ENCODE measurements around the gene CYB5RL. TPM values are rescaled to one million over a fixed set of nuclear protein-coding genes. Genes with fewer than 3 reads are reported as not detected.
A peak's percentile ranks its signal among the peaks of the same experiment; 100 is the strongest.

CYB5RL gene, protein sequence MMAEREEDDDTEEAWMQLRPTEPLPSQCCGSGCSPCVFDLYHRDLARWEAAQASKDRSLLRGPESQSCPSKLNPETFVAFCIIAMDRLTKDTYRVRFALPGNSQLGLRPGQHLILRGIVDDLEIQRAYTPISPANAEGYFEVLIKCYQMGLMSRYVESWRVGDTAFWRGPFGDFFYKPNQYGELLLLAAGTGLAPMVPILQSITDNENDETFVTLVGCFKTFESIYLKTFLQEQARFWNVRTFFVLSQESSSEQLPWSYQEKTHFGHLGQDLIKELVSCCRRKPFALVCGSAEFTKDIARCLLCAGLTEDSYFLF
- polyA plus RNA-seq (2012; ENCODE audit: insufficient read length, low read depth): 5.8 TPM

DNA sequence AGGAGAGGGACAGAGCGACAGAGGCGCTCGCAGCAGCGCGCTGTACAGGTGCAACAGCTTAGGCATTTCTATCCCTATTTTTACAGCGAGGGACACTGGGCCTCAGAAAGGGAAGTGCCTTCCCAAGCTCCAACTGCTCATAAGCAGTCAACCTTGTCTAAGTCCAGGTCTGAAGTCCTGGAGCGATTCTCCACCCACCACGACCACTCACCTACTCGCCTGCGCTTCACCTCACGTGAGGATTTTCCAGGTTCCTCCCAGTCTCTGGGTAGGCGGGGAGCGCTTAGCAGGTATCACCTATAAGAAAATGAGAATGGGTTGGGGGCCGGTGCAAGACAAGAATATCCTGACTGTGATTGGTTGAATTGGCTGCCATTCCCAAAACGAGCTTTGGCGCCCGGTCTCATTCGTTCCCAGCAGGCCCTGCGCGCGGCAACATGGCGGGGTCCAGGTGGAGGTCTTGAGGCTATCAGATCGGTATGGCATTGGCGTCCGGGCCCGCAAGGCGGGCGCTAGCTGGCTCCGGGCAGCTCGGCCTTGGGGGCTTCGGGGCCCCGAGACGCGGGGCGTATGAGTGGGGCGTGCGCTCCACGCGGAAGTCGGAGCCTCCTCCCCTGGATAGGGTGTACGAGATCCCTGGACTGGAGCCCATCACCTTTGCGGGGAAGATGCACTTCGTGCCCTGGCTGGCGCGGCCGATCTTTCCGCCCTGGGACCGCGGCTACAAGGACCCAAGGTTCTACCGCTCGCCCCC is at the start of gene CYB5RL, which contains the start of gene MRPL37:
Gene CYB5RL, minus strand, starts transcription at position 266 of the 754 bp plus-strand sequence. CDS start 4,414 bp downstream, outside the sequence.
Gene MRPL37, plus strand, starts transcription at position 403 of the 754 bp plus-strand sequence. Its CDS starts 77 bp downstream, at position 480.
- no peak for TF ChIP-seq SIN3A (IDR thresholded peaks at IDR 0.05; ENCODE audit: borderline replicate concordance, insufficient read depth, low read length)
- no peak for TF ChIP-seq FOXP2 (optimal IDR thresholded peaks at IDR 0.05; ENCODE audit: borderline replicate concordance, extremely low read depth, extremely low read length, insufficient read depth)
- TF ChIP-seq POLR2AphosphoS5 (IDR thresholded peaks at IDR 0.05; ENCODE audit: low read depth, low read length): peak; percentile 92
- TF ChIP-seq, protein P1, sequence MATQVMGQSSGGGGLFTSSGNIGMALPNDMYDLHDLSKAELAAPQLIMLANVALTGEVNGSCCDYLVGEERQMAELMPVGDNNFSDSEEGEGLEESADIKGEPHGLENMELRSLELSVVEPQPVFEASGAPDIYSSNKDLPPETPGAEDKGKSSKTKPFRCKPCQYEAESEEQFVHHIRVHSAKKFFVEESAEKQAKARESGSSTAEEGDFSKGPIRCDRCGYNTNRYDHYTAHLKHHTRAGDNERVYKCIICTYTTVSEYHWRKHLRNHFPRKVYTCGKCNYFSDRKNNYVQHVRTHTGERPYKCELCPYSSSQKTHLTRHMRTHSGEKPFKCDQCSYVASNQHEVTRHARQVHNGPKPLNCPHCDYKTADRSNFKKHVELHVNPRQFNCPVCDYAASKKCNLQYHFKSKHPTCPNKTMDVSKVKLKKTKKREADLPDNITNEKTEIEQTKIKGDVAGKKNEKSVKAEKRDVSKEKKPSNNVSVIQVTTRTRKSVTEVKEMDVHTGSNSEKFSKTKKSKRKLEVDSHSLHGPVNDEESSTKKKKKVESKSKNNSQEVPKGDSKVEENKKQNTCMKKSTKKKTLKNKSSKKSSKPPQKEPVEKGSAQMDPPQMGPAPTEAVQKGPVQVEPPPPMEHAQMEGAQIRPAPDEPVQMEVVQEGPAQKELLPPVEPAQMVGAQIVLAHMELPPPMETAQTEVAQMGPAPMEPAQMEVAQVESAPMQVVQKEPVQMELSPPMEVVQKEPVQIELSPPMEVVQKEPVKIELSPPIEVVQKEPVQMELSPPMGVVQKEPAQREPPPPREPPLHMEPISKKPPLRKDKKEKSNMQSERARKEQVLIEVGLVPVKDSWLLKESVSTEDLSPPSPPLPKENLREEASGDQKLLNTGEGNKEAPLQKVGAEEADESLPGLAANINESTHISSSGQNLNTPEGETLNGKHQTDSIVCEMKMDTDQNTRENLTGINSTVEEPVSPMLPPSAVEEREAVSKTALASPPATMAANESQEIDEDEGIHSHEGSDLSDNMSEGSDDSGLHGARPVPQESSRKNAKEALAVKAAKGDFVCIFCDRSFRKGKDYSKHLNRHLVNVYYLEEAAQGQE (IDR thresholded peaks at IDR 0.05; ENCODE audit: insufficient read depth in 1 of 2, low read depth in 2 of 2, low read length in 2 of 2): 0 out of 4 replicates have a peak, but pooled peaks of 1 of the 2 experiments have one; percentile 32
- peak; percentile 91 for TF ChIP-seq TAF1 (IDR thresholded peaks at IDR 0.05; ENCODE audit: borderline replicate concordance, insufficient read depth, low read length)

DNA sequence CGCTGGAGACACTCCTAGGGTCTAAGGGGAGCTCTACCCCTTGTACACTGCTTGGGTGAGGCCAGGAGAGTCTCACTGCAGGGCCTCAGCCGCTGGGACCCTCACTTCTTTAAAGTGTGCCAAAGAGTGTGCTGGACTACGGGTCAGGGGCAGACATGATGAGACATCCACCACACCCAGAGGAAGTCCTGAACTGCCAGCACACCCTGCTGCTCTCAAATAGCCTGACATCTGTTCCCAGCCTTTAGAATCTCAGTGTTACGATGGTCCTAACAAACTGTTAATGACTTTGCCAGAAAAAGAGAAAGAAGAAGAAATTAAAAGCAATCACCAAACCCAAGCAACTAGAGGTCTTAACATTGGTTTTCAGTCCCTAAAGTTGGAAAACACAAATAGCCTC is 49.1 kb upstream of the CYB5RL start:
- no peak for TF ChIP-seq POLR2AphosphoS5 (IDR thresholded peaks at IDR 0.05; ENCODE audit: low read depth, low read length)
- TF ChIP-seq SIN3A (IDR thresholded peaks at IDR 0.05; ENCODE audit: borderline replicate concordance, insufficient read depth, low read length): no peak
- TF ChIP-seq FOXP2 (optimal IDR thresholded peaks at IDR 0.05; ENCODE audit: borderline replicate concordance, extremely low read depth, extremely low read length, insufficient read depth): no peak
- TF ChIP-seq, protein P1 (IDR thresholded peaks at IDR 0.05; ENCODE audit: insufficient read depth in 1 of 2, low read depth in 2 of 2, low read length in 2 of 2): no peak
- no peak for TF ChIP-seq TAF1 (IDR thresholded peaks at IDR 0.05; ENCODE audit: borderline replicate concordance, insufficient read depth, low read length)

DNA sequence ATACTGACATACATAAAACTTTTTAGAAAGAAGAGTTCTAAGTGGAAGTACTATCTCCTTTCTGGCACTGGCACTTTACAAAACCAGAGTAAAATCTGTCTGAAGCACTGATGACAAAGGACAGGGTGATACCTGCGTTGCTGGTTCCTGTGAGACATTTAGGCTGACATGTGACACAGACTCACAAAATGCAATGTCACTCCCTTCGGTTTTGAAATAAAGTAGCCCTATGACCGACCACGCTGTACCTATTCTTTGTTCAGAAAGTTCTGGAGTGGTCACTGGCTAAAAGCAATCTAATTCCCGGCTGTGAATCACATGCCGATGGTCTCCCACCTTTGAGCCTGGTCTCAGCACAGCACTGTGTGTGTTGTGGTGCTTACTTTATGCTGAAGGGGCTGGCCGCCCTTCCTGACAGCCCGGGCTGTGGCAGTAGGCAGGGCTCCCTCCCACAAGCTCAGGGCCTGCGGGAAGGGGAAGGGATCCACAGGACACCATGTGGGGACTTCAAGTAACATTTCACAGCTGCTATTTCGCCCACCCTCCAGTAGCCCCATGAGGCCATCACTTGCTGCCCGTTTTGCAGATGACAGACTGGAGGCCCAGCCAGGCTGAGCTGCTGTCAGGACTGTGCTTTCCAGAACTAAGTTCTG is 48.2 kb upstream of the CYB5RL start:
- TF ChIP-seq POLR2AphosphoS5 (IDR thresholded peaks at IDR 0.05; ENCODE audit: low read depth, low read length) (no peak), TAF1 (IDR thresholded peaks at IDR 0.05; ENCODE audit: borderline replicate concordance, insufficient read depth, low read length) (no peak), FOXP2 (optimal IDR thresholded peaks at IDR 0.05; ENCODE audit: borderline replicate concordance, extremely low read depth, extremely low read length, insufficient read depth) (no peak), SIN3A (IDR thresholded peaks at IDR 0.05; ENCODE audit: borderline replicate concordance, insufficient read depth, low read length) (no peak)
- TF ChIP-seq, protein P1 (IDR thresholded peaks at IDR 0.05; ENCODE audit: insufficient read depth in 1 of 2, low read depth in 2 of 2, low read length in 2 of 2): no peak

DNA sequence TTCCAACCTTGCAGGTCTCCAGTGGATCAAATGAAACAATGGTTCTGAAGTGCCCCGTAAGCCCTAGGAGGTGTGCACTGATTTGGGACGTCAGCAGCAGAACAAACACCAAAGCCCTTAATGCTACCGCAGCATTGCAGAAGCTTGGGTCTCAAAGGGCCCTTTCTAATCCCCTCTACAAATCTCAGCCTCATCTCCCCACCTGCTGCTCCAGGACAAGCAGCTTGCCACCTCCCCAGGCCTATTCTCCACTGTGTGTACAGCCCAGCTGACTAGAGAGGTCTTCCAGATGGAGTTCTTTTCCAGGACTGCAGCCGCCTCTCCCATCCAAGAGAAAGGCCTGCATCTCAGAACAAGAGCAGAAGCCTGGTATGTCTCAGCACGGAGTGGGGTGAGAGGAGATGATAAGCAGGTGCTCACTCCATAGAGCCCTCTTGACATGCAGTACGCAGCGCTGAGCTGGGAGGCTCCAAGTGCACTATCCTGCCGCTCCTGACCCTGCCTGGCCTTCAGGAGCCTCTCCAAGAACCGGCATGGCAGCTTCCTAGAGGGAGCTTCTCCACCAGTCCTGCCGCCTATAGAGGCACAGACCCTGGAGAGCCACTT is 46.4 kb upstream of the CYB5RL start:
- TF ChIP-seq POLR2AphosphoS5 (IDR thresholded peaks at IDR 0.05; ENCODE audit: low read depth, low read length) (no peak), FOXP2 (optimal IDR thresholded peaks at IDR 0.05; ENCODE audit: borderline replicate concordance, extremely low read depth, extremely low read length, insufficient read depth) (no peak), TAF1 (IDR thresholded peaks at IDR 0.05; ENCODE audit: borderline replicate concordance, insufficient read depth, low read length) (no peak), SIN3A (IDR thresholded peaks at IDR 0.05; ENCODE audit: borderline replicate concordance, insufficient read depth, low read length) (no peak)
- TF ChIP-seq, protein P1 (IDR thresholded peaks at IDR 0.05; ENCODE audit: insufficient read depth in 1 of 2, low read depth in 2 of 2, low read length in 2 of 2): no peak

Measured in PFSK-1 (cell line).